ENCODE measurements around the gene TM7SF2. TPM values are rescaled to one million over a fixed set of nuclear protein-coding genes. Genes with fewer than 3 reads are reported as not detected.
A peak's percentile ranks its signal among the peaks of the same experiment; 100 is the strongest.
"Not testable (repeated sequence)": the region's sequence is repeated elsewhere in the genome, so short reads cannot be mapped to it uniquely, and the experiment has no call there.

Gene TM7SF2
- total RNA-seq, 1 experiment from 2014 or later: 23.5 TPM

DNA sequence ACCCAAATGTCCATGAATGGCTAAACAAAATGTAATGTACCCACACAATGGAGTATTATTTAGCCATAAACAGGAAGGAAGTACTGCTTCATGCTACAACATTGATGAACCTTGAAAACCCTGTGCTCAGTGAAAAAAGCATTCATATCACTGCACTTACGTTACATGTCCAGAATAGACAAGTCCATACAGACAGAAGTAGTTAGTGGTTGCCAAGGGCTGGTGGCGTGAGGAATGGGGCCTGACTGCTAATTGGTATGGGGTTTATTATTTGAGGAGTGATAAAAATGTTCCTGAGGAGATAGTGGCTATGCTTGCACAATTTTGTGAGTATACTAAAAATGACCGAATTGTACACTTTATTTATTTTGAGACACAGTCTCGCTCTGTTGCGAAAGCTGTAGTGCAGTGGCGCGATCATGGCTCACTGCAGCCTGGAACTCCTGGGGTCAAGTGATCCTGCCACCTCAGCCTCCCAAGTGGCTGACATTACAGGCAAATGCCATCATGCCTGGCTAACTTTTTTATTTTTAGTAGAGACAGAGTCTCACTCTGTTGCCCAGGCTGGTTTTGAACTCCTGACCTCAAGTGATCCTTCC, 30.3 kb downstream of the TM7SF2 start:
- no peak for DNase-seq (ENCODE audit: low spot score)
- in situ Hi-C loops (cut with HindIII; ENCODE audit: low sequenced_read_pairs): no loop called here

DNA sequence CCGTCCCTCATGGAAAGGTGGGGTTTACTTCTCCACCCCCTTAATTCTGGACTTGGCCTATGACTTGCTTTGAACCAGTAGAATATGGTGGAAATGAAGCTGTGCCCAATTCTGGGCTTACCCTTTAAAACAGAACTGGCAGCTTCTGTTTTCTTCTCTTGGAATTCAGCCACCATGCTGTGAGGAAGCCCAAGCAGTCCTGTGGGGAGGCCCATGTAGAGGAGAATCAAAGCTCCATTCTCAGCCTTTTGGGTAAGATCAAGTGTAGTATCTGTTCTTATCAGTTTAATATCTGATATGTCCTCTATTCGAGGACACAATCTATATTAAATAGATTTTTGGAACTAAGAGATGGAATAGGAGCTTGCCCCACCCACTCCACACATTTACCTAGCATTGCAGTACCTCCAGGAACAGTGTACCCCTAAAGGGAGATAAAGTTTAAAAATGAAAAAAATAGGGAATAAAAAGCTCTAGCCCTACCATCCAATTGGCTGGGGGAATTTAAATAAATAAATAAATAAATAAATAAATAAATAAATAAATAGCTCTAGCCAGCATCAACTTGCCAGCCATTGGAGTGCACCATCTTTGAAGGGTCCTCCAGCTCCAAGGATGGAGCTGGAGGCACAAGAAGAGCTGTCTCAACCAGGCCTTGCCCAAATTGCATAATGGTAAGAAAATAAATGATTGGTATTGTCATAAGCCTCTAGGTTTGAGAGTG, 35.8 kb downstream of the TM7SF2 start:
- in situ Hi-C loops (cut with HindIII; ENCODE audit: low sequenced_read_pairs): no loop called here
- no peak for DNase-seq (ENCODE audit: low spot score)

DNA sequence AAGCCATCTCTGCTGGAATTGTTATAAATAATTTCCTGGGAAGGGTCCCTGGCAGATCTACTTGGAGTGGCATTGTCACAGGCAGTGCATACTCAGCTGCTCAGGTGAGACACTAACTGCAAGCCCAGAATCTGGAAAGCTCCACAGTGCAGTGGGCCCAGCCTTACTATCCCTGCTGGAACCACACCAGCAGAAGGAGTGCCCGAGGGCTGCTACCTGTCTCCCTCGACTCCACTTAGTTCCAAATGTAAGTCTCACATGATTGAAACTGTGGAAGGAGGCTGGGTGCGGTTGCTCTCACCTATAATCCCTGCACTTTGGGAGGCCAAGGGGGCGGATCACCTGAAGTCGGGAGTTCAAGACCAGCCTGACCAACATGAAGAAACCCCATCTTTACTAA, 37.0 kb downstream of the TM7SF2 start:
- no peak for DNase-seq (ENCODE audit: low spot score)
- in situ Hi-C loops (cut with HindIII; ENCODE audit: low sequenced_read_pairs): no loop called here

DNA sequence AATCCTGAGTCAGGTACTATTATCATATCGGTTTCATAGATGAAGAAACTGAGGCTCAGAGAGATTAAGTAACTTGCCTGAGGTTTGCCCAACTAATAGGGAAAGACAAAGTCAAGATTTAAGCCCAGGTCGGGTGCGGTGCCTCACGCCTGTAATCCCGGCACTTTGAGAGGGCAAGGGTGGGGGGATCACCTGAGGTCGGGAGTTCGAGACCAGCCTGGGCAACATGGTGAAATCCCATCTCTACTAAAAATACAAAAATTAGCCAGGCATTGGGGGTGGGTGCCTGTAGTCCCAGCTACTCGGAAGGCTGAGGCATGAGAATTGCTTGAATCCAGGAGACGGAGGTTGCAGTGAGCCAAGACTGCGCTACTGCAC, 38.4 kb downstream of the TM7SF2 start:
- in situ Hi-C loops (cut with HindIII; ENCODE audit: low sequenced_read_pairs); DNase-seq (ENCODE audit: low spot score): not testable (repeated sequence)

DNA sequence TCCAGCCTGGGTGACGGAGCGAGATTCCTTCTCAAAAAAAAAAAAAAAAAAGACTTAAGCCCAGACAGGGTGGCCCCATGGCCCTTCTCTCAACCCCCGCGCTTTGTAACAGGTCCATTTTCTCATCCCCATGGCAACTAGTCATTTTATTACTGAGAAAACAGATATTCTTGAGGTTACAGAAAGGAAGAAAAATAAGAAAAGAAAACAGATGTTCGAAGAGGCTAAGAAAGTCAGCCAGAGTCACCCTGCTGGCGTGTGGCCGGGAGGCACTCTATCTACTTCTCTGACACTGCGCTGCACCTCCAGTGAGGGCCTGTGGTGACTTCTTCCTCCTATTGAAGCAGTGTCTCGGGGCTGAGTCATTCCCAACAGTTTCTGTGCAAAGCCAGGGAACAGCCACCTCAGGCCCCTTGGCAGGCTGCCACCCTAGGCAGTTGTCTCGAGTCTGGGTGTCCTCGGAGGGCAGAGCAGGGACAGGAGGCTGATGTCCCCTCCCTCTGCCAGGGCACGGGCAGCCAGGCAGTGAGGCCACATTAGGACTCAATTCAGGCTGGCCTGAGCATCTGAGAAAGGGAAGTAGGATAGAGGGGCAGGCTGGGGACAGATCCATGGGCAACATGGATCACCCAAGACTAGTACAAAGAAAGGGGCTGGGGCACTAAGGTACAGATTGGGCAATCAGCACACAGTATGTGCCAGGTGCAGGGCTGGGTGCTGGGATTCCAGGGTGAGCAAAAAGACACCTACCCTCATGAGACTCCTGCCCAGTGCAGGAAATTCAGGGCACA, 39.0 kb downstream of the TM7SF2 start:
- in situ Hi-C loops (cut with HindIII; ENCODE audit: low sequenced_read_pairs): no loop called here
- peak; percentile 31 for DNase-seq (ENCODE audit: low spot score)

DNA sequence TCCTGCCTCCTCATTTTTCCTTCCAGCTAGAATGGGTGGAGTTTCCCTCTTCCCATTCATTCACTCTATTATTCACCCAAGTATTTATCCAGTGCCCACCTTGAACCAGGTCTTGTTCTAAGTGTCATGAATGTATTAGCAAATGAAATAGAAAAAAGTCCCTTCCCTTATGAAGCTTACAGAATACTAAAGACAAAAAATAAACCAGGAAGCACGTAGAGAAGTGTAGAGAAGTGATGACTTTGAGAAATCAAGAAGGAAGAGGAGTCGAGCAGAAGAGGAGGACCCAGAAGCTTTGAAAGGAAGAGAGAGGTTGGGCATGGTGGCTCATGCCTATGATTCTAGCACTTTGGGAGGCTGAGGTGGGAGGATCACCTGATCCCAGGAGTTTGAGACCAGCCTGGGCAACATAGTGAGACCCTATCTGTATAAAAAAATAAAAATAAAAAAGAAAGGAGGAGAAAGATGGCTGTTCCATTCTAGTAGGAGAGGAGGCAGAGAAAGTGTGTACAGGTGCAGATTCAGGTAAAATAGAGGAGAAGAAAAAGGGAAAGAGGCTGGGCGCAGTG, 39.7 kb downstream of the TM7SF2 start:
- in situ Hi-C loops (cut with HindIII; ENCODE audit: low sequenced_read_pairs): no loop called here
- no peak for DNase-seq (ENCODE audit: low spot score)

DNA sequence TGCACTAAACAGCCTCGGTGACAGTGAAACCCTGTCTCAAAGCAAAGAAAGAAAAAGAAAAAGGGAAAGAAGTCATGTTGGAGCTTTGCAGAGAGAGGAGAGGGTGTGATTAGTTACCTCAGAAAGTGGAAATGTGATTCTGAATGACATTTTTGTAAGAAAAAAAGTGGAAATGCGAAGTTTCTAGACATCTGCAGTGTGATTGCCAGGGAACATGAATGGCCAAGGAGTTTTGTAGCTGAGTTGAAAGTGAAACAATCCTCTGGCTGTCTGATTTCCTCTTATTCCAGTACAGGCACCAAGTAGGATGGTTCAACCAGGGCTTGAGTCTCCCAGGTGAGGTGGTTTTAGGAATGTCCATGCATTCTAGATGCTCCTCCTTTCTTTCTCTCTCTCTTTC, 40.5 kb downstream of the TM7SF2 start:
- no peak for DNase-seq (ENCODE audit: low spot score)
- in situ Hi-C loops (cut with HindIII; ENCODE audit: low sequenced_read_pairs): no loop called here

DNA sequence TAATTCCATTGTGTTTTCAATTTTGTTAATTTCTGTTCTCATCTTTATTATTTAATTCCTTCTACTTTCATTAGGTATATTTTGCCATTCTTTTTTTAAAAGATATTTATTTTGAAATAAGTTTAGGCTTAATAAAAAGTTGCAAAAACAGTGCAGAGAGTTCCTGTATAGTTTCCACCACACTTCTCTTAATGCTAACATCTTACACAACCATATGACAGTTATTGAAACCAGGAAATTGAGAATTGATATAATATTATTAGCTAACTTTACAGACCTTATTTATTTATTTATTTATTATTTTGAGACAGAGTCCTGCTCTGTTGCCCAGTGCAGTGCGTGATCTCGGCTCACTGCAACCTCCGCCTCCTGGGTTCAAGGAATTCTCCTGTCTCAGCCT, 44.6 kb downstream of the TM7SF2 start:
- no peak for DNase-seq (ENCODE audit: low spot score)
- in situ Hi-C loops (cut with HindIII; ENCODE audit: low sequenced_read_pairs): no loop called here

DNA sequence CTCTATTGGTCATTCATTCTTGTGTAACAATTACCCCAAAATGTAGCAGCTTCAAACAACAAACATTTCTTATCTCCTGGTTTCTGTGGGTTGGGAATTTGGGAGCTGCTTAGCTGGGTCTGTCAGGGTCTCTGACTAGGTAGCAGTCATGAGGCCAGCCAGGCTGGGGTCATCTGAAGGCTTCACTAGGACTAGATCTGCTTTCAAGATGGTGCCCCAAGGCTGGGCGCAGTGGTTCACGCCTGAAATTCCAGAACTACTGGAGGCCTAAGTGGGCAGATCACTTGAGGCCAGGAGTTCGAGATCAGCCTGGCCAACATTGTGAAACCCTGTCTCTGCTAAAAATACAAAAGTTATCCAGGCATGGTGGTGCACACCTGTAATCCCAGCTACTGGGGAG, 45.3 kb downstream of the TM7SF2 start:
- no peak for DNase-seq (ENCODE audit: low spot score)
- in situ Hi-C loops (cut with HindIII; ENCODE audit: low sequenced_read_pairs): no loop called here

DNA sequence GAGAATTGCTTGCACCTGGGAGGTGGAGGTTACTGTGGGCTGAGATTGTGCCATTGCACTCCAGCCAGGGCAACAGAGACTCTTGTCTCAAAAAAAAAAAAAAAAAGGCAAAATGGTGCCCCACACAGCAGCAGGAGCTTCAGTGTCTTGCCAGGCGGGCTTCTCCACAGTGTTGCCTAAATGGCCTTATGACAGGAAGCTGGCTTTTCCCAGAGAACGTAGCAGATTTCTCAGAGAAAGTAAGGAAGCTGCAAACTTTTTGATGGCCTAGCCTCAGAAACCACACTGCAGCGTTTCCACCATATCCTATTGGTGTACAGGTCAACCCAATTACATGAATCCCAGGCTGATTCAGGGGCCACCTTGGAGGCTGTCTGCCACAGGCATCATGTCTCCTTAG, 45.7 kb downstream of the TM7SF2 start:
- DNase-seq (ENCODE audit: low spot score): no peak
- in situ Hi-C loops (cut with HindIII; ENCODE audit: low sequenced_read_pairs): no loop called here

DNA sequence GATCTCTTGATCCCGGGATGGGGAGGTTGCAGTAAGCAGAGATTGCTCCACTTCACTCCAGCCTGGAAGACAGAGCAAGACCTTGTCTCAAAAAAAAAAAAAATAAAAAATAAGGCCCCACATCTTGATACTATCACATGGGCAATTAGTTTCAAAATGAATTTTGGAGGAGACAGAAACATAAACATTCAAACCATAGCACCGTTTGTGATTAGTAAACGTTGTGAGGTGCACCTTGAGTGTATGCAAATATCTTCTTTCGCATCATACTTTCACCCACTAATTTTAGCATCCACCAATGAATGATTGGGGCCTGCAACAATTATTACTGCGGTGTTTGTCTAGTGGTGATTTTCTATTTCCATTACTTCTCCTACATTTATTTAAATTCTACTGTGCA, 47.3 kb downstream of the TM7SF2 start:
- in situ Hi-C loops (cut with HindIII; ENCODE audit: low sequenced_read_pairs): no loop called here
- no peak for DNase-seq (ENCODE audit: low spot score)

DNA sequence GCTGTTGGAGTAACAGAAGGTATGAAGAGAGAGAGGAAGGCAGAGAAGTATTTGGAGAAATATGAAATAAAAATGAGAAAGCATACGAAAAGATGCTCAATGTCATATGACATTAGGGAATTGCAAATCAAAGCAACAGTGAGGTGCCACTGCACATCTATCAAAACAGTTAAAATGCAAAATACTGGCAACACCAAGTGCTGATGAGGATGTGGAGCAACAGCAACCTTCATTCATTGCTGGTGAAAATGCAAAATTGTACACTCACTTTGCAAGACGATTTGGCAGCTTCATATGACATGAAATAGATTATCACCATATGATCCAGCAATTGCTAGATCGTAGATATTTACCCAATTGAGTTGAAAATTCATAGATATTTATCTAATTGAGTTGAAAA, 49.0 kb downstream of the TM7SF2 start:
- in situ Hi-C loops (cut with HindIII; ENCODE audit: low sequenced_read_pairs): no loop called here
- DNase-seq (ENCODE audit: low spot score): no peak

DNA sequence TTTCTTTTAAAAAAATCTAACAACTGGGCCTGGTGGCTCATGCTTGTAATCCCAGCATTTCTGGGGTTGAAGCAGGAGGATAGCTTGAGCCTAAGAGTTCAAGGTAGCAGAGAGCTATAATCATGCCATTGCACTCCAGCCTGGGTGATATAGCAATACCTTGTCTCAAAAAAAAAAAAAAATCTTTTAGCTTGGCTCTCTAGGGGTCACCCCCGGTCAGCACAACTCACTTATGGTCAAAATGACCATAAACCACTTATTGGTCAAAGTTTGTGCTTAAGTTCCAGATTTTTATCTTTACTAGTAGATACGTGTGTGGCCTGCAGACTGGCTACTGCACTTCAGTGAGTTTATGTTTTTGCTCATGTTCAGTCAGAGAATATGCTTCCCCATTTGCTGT, 52.0 kb downstream of the TM7SF2 start:
- in situ Hi-C loops (cut with HindIII; ENCODE audit: low sequenced_read_pairs): no loop called here

More for the DNA sequence above, 52.0 kb downstream of the TM7SF2 start:
- DNase-seq (ENCODE audit: low spot score): no peak

Other genes starting within 250 kb of the TM7SF2 start
- 25.3 and 32.4 TPM in 2 replicates for gene EHD1, start 233.3 kb upstream of the TM7SF2 start, total RNA-seq (2014; rRNA removed; shearing (Covaris generic))
- gene ATG2A, start 194.7 kb upstream of the TM7SF2 start, total RNA-seq (2014; rRNA removed; shearing (Covaris generic)): 15.8 and 20.5 TPM in 2 replicates
- 11.7 and 20.5 TPM in 2 replicates for gene PPP2R5B, start 187.2 kb upstream of the TM7SF2 start, total RNA-seq (2014; rRNA removed; shearing (Covaris generic))
- 0.54 and 0.80 TPM in 2 replicates for gene GPHA2, start 176.0 kb upstream of the TM7SF2 start, total RNA-seq (2014; rRNA removed; shearing (Covaris generic))
- gene MAJIN, start 139.8 kb upstream of the TM7SF2 start, total RNA-seq (2014; rRNA removed; shearing (Covaris generic)): not detected in 2 replicates
- gene BATF2, start 114.9 kb upstream of the TM7SF2 start, total RNA-seq (2014; rRNA removed; shearing (Covaris generic)): 0.37 and 4.1 TPM in 2 replicates
- 175 and 216 TPM in 2 replicates for gene ARL2, start 97.7 kb upstream of the TM7SF2 start, total RNA-seq (2014; rRNA removed; shearing (Covaris generic))
- 10.1 and 12.8 TPM in 2 replicates for gene SNX15, start 84.4 kb upstream of the TM7SF2 start, total RNA-seq (2014; rRNA removed; shearing (Covaris generic))
- gene SAC3D1, start 70.7 kb upstream of the TM7SF2 start, total RNA-seq (2014; rRNA removed; shearing (Covaris generic)): 52.3 and 52.9 TPM in 2 replicates
- gene NAALADL1, start 53.3 kb upstream of the TM7SF2 start, total RNA-seq (2014; rRNA removed; shearing (Covaris generic)): not detected in 2 replicates
- 59.1 and 71.2 TPM in 2 replicates for gene CDCA5, start 27.8 kb upstream of the TM7SF2 start, total RNA-seq (2014; rRNA removed; shearing (Covaris generic))
- gene ZFPL1, start 27.6 kb upstream of the TM7SF2 start, total RNA-seq (2014; rRNA removed; shearing (Covaris generic)): 17.7 and 42.6 TPM in 2 replicates
- gene VPS51, start 15.7 kb upstream of the TM7SF2 start, total RNA-seq (2014; rRNA removed; shearing (Covaris generic)): 212 and 303 TPM in 2 replicates
- 12.7 and 21.0 TPM in 2 replicates for gene ZNHIT2, start 5.8 kb downstream of the TM7SF2 start, total RNA-seq (2014; rRNA removed; shearing (Covaris generic))
- gene FAU, start 10.3 kb downstream of the TM7SF2 start, total RNA-seq (2014; rRNA removed; shearing (Covaris generic)): 137 and 188 TPM in 2 replicates
- 108 and 117 TPM in 2 replicates for gene MRPL49, start 10.4 kb downstream of the TM7SF2 start, total RNA-seq (2014; rRNA removed; shearing (Covaris generic))
- gene SYVN1, start 22.6 kb downstream of the TM7SF2 start, total RNA-seq (2014; rRNA removed; shearing (Covaris generic)): 6.9 and 16.3 TPM in 2 replicates
- 2.0 and 3.4 TPM in 2 replicates for gene SPDYC, start 58.4 kb downstream of the TM7SF2 start, total RNA-seq (2014; rRNA removed; shearing (Covaris generic))
- 76.6 and 128 TPM in 2 replicates for gene CAPN1, start 70.1 kb downstream of the TM7SF2 start, total RNA-seq (2014; rRNA removed; shearing (Covaris generic))
- gene POLA2, start 150.1 kb downstream of the TM7SF2 start, total RNA-seq (2014; rRNA removed; shearing (Covaris generic)): 10.8 and 19.4 TPM in 2 replicates
- 4.6 TPM in 1 of 2 replicates, not detected in the other for gene CDC42EP2, start 203.0 kb downstream of the TM7SF2 start, total RNA-seq (2014; rRNA removed; shearing (Covaris generic))
- 52.8 and 54.3 TPM in 2 replicates for gene DPF2, start 222.0 kb downstream of the TM7SF2 start, total RNA-seq (2014; rRNA removed; shearing (Covaris generic))
- gene TIGD3, start 242.9 kb downstream of the TM7SF2 start, total RNA-seq (2014; rRNA removed; shearing (Covaris generic)): 0.12 and 1.9 TPM in 2 replicates